Mononuclear cell (primary cell): ENCODE measurements around the gene MORC2. TPM values are rescaled to one million over a fixed set of nuclear protein-coding genes. Genes with fewer than 3 reads are reported as not detected.

Experiments used
- H3K27me3 ChIP-seq: 2 replicates; pipeline ENCODE4 v1.6.0; 2011; ENCODE audit warnings: low read length, control low read depth; ENCODE audit not compliant: insufficient read depth
- H3K4me1 ChIP-seq: 2 replicates; pipeline ENCODE4 v1.5.1; 2011; ENCODE audit warnings: mild to moderate bottlenecking, low read length, control low read depth; ENCODE audit not compliant: insufficient read depth
- H3K4me3 ChIP-seq: 2 replicates; pipeline ENCODE4 v1.5.1; 2011; ENCODE audit warnings: mild to moderate bottlenecking, low read length, moderate library complexity
- H3K9me3 ChIP-seq: 2 replicates; pipeline ENCODE4 v1.5.1; 2011; ENCODE audit warnings: low read depth, mild to moderate bottlenecking, control low read depth, low read length
- total RNA-seq: library from RNA; depleted of rRNA; stranded (reverse); fragments of >200 nt; gene quantifications from one replicate; pipeline ENCODE4 v1.2.3, GENCODE V29; 2012

Gene MORC2
- total RNA-seq, 1 donor, result 12.9 TPM

DNA sequence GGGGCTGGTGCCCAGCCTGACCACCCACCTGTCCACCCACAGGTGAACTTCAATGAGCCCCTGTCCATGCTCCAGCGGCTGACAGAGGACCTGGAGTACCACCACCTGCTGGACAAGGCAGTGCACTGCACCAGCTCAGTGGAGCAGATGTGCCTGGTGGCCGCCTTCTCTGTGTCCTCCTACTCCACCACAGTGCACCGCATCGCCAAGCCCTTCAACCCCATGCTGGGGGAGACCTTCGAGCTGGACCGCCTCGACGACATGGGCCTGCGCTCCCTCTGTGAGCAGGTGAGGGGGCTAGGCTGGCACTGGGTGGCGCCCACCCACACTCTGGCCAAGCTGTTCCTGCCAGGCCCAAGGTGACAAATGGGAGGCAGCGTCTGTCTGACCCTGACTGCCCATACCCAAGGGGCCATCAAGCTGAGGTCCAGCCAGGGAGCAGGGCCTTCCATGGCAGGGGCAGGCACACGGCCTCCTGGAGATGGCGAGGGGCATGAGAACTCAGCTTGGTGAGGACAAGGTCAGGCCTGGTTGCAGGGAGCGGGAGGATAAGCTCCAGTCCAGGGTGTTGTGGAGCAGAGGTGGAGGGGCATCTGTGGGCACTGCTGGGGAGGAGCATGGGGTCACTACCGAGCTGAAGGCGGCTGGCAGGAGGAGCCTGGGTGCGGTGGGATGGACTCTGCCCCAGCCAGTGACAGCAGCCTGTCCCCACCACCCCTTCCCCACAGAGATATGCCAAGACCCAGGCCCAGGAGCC, 77.7 kb downstream of the MORC2 start:
- H3K4me3 ChIP-seq, result no peak overlapping the region
- H3K27me3 ChIP-seq, result no peaks in the 10 kb centered on the region
- H3K4me1 ChIP-seq, result no peaks in the 10 kb centered on the region
- H3K9me3 ChIP-seq, result no peaks in the 10 kb centered on the region

- Histone ChIP-seq H3K4me1 (no peaks in the 10 kb centered on the region), H3K4me3 (no peak overlapping the region), H3K27me3 (no peaks in the 10 kb centered on the region), H3K9me3 (no peaks in the 10 kb centered on the region)
Measured at GRCh38 chr22:30889996-30890480, 78.5 kb downstream of the MORC2 start.

- Histone ChIP-seq H3K9me3 (no peaks in the 10 kb centered on the region), H3K27me3 (no peaks in the 10 kb centered on the region), H3K4me3 (no peak overlapping the region), H3K4me1 (no peaks in the 10 kb centered on the region)
Measured at GRCh38 chr22:30889268-30889995, 79.1 kb downstream of the MORC2 start.

DNA sequence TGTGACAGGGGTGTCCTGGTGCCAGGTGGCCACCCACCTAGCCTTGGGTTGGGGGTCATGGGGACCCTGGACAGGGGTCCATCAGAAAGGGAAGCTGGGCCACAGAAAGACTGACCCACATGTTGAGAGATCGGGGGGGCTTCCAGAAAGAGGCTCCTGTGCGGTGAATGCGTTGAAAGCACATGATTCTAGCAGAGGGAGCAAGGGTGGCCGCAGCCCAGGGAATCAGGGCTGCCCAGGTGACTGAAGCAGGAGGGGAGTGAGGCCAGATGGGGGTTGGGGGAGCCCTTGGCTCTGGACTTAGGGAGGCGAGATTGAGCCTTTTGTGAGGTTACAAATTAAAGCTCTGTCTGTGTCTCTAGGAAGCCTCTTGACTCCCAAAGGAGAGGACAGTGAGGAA, 80.7 kb downstream of the MORC2 start:
- H3K9me3 ChIP-seq, result no peaks in the 10 kb centered on the region
- no peaks in the 10 kb centered on the region for H3K27me3 ChIP-seq
- H3K4me3 ChIP-seq, result no peak overlapping the region
- H3K4me1 ChIP-seq, result no peaks in the 10 kb centered on the region

DNA sequence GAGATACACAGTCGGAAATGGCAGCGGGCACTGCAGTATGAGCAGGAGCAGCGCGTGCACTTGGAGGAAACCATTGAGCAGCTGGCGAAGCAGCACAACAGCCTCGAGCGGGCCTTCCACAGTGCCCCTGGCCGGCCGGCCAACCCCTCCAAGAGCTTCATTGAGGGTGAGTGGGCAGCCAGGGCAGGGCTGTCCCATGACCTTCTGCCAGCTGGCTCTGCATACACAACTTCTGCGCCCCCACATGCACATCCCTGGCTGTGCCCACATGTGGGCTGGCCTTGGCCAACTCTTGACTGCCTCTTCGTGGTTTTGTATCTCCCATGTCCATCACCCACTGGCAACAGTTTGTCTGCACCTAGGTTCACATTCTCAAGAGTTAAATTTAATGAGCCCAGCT, 81.1 kb downstream of the MORC2 start:
- H3K9me3 ChIP-seq, result no peaks in the 10 kb centered on the region
- no peaks in the 10 kb centered on the region for H3K4me1 ChIP-seq
- H3K4me3 ChIP-seq, result no peak overlapping the region
- no peaks in the 10 kb centered on the region for H3K27me3 ChIP-seq

DNA sequence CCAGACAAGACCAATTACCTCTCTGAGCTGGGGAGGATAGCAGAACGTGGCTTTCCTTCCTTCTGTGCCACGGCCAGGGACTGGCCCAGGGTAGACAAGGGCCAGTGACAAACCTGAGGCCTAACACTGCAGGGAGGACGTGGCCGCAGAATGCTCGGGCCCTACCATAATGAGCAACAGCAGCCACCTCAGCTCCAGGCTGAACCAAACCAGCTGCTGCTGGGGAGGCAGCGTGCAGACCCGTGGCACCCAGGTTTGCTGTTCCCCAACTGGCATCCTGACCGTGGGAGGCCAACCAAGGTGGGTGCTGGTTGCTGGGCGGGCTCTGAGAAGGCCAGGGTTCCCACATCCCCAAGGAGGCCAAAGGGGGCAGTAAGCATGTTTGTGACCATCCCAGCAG, 83.0 kb downstream of the MORC2 start:
- H3K4me3 ChIP-seq, result no peak overlapping the region
- H3K4me1 ChIP-seq, result no peaks in the 10 kb centered on the region
- H3K27me3 ChIP-seq, result no peaks in the 10 kb centered on the region
- no peaks in the 10 kb centered on the region for H3K9me3 ChIP-seq

GRCh38 chr22:30885001-30885366, 83.6 kb downstream of the MORC2 start:
- no peaks in the 10 kb centered on the region for H3K9me3 ChIP-seq
- H3K4me3 ChIP-seq, result no peak overlapping the region
- H3K4me1 ChIP-seq, result no peaks in the 10 kb centered on the region
- H3K27me3 ChIP-seq, result no peaks in the 10 kb centered on the region

- Histone ChIP-seq H3K4me1 (no peaks in the 10 kb centered on the region), H3K9me3 (no peaks in the 10 kb centered on the region), H3K4me3 (no peak overlapping the region), H3K27me3 (no peaks in the 10 kb centered on the region)
Measured at GRCh38 chr22:30884211-30885000, 84.2 kb downstream of the MORC2 start.

DNA sequence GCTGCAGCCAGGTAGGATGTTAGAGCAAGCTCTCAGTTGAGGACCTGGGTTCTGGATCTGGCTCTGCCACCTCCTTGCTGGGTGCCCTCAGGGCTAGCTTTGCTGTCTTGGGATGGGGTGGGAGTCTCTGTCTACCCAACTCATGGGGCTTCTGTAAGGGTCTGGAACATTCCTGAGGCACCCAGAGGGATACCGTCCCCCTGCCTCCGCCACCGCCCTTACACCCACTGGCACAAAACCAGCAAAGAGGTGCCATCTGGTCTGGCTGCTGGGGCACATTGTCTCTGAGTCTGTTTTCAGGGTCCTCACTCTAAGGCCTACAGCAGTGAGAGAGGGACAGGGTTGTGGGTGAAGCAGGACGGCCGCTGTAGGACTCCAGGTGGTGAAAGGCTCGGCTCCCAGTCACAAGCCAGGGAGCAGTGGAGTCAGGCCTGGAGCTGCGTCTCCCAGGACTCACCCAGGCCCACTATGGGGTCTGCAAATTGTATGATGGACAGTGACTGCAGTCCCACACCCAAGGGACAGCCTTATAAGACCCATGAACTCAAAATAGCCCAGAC, 84.9 kb downstream of the MORC2 start:
- Histone ChIP-seq H3K4me1 (no peaks in the 10 kb centered on the region), H3K4me3 (no peak overlapping the region), H3K27me3 (no peaks in the 10 kb centered on the region), H3K9me3 (no peaks in the 10 kb centered on the region)

- H3K4me3 ChIP-seq, result no peak overlapping the region
- no peaks in the 10 kb centered on the region for H3K9me3 ChIP-seq
- no peaks in the 10 kb centered on the region for H3K4me1 ChIP-seq
- H3K27me3 ChIP-seq, result no peaks in the 10 kb centered on the region
Measured at GRCh38 chr22:30882974-30883533, 85.5 kb downstream of the MORC2 start.

- H3K4me1 ChIP-seq, result no peaks in the 10 kb centered on the region
- no peak overlapping the region for H3K4me3 ChIP-seq
- H3K9me3 ChIP-seq, result no peaks in the 10 kb centered on the region
- no peaks in the 10 kb centered on the region for H3K27me3 ChIP-seq
Measured at GRCh38 chr22:30882184-30882717, 86.3 kb downstream of the MORC2 start.

GRCh38 chr22:30881361-30882183, 87.0 kb downstream of the MORC2 start:
- Histone ChIP-seq H3K4me1 (no peaks in the 10 kb centered on the region), H3K9me3 (no peaks in the 10 kb centered on the region), H3K27me3 (no peaks in the 10 kb centered on the region), H3K4me3 (no peak overlapping the region)

- Histone ChIP-seq H3K4me1 (no peaks in the 10 kb centered on the region), H3K9me3 (no peaks in the 10 kb centered on the region), H3K27me3 (no peaks in the 10 kb centered on the region)
Measured at GRCh38 chr22:30880847-30881246, 87.7 kb downstream of the MORC2 start.

GRCh38 chr22:30880181-30880601, 88.4 kb downstream of the MORC2 start:
- H3K4me3 ChIP-seq, result no peak overlapping the region
- no peaks in the 10 kb centered on the region for H3K9me3 ChIP-seq
- H3K4me1 ChIP-seq, result no peaks in the 10 kb centered on the region
- H3K27me3 ChIP-seq, result no peaks in the 10 kb centered on the region

More at GRCh38 chr22:30880847-30881246, 87.7 kb downstream of the MORC2 start:
- H3K4me3 ChIP-seq, result no peak overlapping the region
